GM18873 (cell line): ENCODE data around the gene XYLT1.
"Not testable (repeated sequence)": the region's sequence is repeated elsewhere in the genome, so short reads cannot be mapped to it uniquely, and the experiment has no call there.

Source experiments
- ATAC-seq: cut with Tn5 transposase; IDR thresholded peaks from one replicate; pipeline ENCODE4 v1.9.1; 2021; ENCODE audit warnings: mild to moderate bottlenecking, moderate library complexity, moderate number of reproducible peaks; ENCODE audit not compliant: unreplicated experiment, low FRiP score

Gene XYLT1

GRCh38 chr16:17433577-17434451, 36.9 kb downstream of the XYLT1 start:
- ATAC-seq: no peak

DNA sequence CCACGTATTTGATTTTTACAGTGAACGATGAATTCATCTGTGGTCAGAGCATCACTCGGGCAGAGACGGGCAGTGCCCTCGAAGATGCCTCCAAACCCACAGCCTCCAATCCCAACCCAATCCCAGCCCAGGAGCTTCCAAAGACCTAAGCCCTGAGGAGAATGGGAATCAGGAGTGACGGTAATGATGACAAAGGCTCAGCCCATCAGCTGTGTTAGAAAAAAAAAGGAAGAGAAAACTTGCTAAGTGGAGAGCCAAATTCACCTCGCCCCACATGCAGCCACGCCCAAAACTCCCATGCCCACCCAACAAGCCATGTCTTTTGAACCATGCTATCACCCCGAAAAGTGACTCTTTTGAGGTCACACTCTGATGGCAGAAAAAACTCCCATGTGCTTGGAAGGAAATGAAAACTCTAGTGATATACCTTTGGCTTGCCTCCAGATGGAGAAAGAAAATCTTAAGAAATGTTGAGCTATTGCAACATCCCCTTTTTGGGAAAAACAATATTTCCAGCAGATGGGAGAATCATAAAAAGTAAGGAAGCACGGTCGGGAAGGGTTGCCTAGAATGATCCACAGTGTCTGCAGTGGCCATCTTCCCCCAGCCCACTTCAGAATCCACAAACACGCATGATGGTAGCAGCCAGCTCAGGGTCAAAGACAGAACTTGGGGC, 37.7 kb downstream of the XYLT1 start:
- no peak for ATAC-seq

DNA sequence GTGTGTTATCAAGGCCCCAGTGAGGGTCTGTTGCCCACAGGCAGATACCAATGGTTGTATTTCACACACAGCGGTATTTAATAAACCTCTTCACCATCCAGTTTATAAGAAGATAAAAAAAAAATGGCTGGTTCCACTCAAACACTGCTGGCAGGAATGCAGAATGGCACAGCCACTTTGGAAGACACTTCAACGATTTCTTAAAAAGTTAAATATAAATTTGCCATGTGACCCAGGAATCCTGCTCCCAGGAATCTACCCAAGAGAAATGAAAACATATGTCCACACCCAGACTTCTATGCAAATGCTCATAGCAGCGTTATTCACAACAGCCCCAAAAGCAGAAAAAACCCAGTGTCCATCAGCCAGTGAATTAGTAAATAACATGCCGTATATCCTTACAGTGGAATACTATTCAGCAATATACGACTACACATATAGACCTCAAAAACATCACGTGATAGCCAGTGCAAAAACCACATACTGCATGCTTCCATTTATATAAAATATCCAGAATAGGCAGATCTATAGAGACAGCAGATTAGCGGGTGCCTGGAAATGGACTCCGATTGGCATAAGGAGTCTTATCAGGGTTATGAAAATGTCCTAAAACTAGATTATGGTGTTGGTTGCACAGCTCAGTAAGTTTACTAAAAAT, 38.7 kb downstream of the XYLT1 start:
- ATAC-seq: no peak

GRCh38 chr16:17431012-17431411, 39.7 kb downstream of the XYLT1 start:
- no peak for ATAC-seq

DNA sequence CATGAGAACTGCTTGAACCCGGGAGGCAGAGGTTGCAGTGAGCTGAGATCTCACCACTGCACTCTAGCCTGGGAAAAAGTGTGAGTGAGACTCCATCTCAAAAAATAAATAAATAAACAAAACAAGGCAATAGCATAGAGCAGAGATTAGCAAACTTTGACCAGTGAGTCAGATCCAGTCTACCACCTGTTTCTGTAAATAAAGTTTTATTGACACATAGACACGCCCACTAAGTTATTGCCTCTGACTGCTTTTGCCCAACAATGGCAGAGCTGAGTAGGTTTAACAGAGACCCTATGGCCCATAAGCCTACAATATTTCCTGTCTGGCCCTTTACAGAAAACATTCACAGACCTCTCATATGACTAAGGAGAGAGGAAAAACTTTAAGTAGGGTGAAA, 44.3 kb downstream of the XYLT1 start:
- ATAC-seq: no peak

- ATAC-seq: no peak
Measured at GRCh38 chr16:17424771-17425170, 46.0 kb downstream of the XYLT1 start.

GRCh38 chr16:17423221-17423620, 47.5 kb downstream of the XYLT1 start:
- no peak for ATAC-seq

GRCh38 chr16:17420816-17421215, 49.9 kb downstream of the XYLT1 start:
- ATAC-seq: no peak

GRCh38 chr16:17419266-17419665, 51.5 kb downstream of the XYLT1 start:
- no peak for ATAC-seq

DNA sequence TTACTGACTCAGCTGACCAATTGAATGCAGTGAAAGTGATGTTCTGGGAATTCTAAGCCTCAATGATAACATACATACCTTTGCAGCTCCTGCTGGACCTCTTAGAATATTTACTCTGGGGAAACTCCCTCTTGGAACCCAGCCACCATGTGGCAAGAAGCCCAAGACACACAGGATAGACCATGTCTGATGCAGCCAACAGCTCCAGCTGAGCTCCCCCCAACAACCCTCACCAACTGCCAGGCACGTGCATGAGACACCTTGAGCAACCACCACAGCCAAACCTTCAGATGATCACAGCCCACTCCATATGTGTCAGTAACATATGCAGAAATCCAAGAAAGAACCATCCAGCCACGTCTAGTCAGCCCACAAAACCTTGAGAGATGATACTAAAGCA, 53.0 kb downstream of the XYLT1 start:
- ATAC-seq: no peak

GRCh38 chr16:17416461-17417311, 54.1 kb downstream of the XYLT1 start:
- peak; percentile 91 for ATAC-seq

DNA sequence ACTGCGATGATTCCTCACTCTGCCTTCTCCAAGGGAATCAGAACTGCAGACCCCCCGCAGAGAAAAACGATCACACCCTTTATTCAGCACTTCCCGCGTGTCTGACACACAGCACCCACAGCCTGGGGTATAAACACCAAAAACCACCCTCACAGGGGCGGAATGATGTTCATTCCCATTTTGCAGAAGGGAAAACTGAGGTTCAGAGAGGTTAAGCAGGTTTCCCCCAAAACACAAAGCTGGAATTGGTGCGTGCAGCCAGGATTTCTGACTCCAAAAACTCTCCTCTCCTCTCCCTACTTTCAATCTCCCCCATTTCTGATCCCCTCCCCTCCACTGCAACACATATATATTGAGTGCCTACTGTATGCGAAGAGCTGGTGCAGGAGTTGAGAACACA, 55.8 kb downstream of the XYLT1 start:
- ATAC-seq: no peak

- ATAC-seq: no peak
Measured at GRCh38 chr16:17414421-17414820, 56.3 kb downstream of the XYLT1 start.

- no peak for ATAC-seq
Measured at GRCh38 chr16:17413508-17413907, 57.3 kb downstream of the XYLT1 start.

DNA sequence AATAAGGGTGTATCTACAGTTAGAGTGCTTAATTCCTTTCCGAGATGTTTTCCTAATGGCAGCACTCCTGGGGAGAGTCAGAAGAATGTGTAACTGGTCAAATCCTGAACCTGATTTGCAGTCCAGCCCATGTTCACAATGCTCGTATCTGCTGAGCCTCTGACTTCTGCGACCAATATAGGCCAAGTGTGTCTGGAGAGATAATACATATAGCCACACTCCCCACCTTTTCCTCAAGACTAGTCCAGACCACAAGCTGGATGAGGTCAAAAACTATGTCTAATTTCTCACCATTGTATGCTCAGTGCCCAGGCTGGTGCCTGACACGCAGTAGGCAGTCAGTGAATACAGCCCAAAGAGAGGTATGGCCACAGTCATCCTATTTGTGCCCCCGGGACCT, 58.0 kb downstream of the XYLT1 start:
- ATAC-seq: no peak

DNA sequence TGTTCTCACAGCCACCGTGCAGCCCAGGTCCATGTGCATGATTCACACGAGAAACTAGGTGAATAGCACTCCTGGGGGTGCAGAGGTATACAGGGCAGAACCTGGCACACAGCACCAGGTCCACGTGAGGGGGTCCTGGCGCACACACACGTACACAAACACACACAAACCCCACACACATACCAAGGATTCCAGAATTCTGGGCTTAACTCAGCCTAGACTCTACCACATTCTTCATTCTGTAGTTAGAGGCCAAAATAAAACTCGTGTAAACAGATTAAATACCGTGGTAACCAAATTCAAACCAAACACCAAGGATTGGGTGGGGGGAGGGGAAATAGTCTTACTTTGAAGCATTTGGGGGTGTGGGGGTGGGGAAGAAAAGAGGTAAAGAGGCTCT, 58.5 kb downstream of the XYLT1 start:
- no peak for ATAC-seq

GRCh38 chr16:17411263-17411662, 59.5 kb downstream of the XYLT1 start:
- no peak for ATAC-seq

GRCh38 chr16:17410316-17410715, 60.4 kb downstream of the XYLT1 start:
- not testable (repeated sequence) for ATAC-seq

DNA sequence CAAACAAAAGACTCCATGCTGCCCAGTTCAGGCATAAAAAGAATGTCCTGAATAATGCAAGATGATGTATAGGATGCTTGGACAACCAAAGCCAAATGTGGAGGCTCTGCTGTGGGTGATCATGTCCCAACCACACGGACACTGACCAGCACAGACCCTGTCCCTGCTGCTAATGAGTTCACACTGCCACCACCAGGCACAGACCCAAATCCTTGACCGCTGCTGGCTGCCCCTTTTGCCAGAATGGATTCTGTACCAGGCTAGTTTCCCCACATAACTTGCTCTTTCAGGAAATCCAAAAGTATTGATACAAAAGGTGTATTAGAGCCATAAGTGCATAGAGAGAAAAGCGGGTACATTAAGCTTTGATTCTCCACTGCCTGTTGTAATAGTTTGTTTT, 60.9 kb downstream of the XYLT1 start:
- ATAC-seq: no peak

GRCh38 chr16:17408955-17409441, 61.8 kb downstream of the XYLT1 start:
- ATAC-seq: no peak
